GM20431 (cell line): ENCODE results near the gene TRIM63.

Source experiments
- in situ Hi-C: fragments of 300-500 bp; cut with MseI, MboI; formaldehyde crosslinking; loops from one replicate; pipeline ENCODE4 v1.15.0; 2020; ENCODE audit warnings: low sequenced_read_pairs; ENCODE audit not compliant: unreplicated experiment

The TRIM63 gene

GRCh38 chr1:26037904-26038303 is 29.5 kb downstream of the TRIM63 start:
- in situ Hi-C loops, result no loop called here

GRCh38 chr1:26036756-26037281 is 30.6 kb downstream of the TRIM63 start:
- in situ Hi-C loops, result no loop called here

GRCh38 chr1:26035959-26036755 is 31.3 kb downstream of the TRIM63 start:
- in situ Hi-C loops, result no loop called here

GRCh38 chr1:26035203-26035958 is 32.0 kb downstream of the TRIM63 start:
- in situ Hi-C loops, result no loop called here

- in situ Hi-C loops, result no loop called here
These were observed 32.8 kb downstream of the TRIM63 start for GRCh38 chr1:26034504-26035202.

- in situ Hi-C loops, result no loop called here
These were observed 34.6 kb downstream of the TRIM63 start for GRCh38 chr1:26032656-26033357.

- in situ Hi-C loops, result no loop called here
These were observed 35.7 kb downstream of the TRIM63 start for GRCh38 chr1:26031611-26032220.

- in situ Hi-C loops, result no loop called here
These were observed 36.2 kb downstream of the TRIM63 start for GRCh38 chr1:26031196-26031595.

- in situ Hi-C loops, result no loop called here
These were observed 37.5 kb downstream of the TRIM63 start for GRCh38 chr1:26029864-26030481.

GRCh38 chr1:26029054-26029863 is 38.2 kb downstream of the TRIM63 start:
- in situ Hi-C loops, result no loop called here

GRCh38 chr1:26028490-26028980 is 38.9 kb downstream of the TRIM63 start:
- in situ Hi-C loops, result no loop called here

GRCh38 chr1:26027716-26028489 is 39.5 kb downstream of the TRIM63 start:
- in situ Hi-C loops, result no loop called here

GRCh38 chr1:26025517-26025916 is 41.9 kb downstream of the TRIM63 start:
- in situ Hi-C loops, result no loop called here

GRCh38 chr1:26025060-26025459 is 42.4 kb downstream of the TRIM63 start:
- in situ Hi-C loops, result no loop called here

- in situ Hi-C loops, result no loop called here
These were observed 43.6 kb downstream of the TRIM63 start for GRCh38 chr1:26023826-26024225.

GRCh38 chr1:26023009-26023408 is 44.4 kb downstream of the TRIM63 start:
- in situ Hi-C loops, result no loop called here

- in situ Hi-C loops, result no loop called here
These were observed 45.0 kb downstream of the TRIM63 start for GRCh38 chr1:26022404-26022779.
